ENCODE data around the gene UBP1.

UBP1 gene

GRCh38 chr3:33392144-33392543 lies 48.1 kb downstream of the UBP1 start:
- H3K27ac ChIP-seq, result no peak overlapping the region
- TF ChIP-seq, protein P1, sequence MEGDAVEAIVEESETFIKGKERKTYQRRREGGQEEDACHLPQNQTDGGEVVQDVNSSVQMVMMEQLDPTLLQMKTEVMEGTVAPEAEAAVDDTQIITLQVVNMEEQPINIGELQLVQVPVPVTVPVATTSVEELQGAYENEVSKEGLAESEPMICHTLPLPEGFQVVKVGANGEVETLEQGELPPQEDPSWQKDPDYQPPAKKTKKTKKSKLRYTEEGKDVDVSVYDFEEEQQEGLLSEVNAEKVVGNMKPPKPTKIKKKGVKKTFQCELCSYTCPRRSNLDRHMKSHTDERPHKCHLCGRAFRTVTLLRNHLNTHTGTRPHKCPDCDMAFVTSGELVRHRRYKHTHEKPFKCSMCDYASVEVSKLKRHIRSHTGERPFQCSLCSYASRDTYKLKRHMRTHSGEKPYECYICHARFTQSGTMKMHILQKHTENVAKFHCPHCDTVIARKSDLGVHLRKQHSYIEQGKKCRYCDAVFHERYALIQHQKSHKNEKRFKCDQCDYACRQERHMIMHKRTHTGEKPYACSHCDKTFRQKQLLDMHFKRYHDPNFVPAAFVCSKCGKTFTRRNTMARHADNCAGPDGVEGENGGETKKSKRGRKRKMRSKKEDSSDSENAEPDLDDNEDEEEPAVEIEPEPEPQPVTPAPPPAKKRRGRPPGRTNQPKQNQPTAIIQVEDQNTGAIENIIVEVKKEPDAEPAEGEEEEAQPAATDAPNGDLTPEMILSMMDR (conservative IDR thresholded peaks at IDR 0.05; ENCODE audit: low read depth), result no peak
- ChIA-PET POLR2A (ENCODE audit: low non-redundant PET) (no interaction called here), CTCF (no interaction called here)
- no peak for DNase-seq (ENCODE audit: low spot score)

DNA sequence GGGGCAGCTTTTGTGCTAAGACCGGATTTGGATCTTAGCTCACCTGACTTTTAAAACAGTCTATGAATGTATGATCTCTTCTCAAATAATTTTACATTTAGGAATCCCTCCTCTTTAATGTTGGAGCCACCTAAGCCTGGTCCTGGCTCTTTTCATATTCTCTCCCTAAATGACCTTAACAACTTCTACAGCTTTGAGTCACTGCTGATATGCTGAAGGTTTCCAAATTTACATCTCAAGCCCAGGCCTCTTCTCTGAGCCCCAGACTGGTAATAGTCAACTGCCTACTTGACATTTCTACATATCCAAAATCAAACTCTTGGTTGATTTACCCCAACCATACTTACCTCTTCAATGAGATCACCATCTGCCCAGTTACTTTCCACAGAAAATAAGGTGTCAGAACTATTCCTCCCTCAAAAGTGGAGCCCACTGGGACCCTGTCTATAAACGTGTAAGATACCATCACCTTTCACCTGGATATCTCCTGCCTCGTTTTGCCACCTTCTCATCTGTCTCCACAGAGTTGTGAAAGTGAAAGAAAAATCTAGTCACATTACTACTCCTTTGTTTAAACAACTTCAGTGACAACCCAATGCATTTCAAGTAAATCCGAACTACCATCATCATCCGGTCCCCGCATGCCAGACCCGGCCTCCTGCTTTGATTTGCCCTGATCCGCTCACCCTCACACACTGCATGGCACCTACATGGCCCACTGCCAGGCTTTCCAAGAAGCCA lies 48.8 kb downstream of the UBP1 start:
- TF ChIP-seq, protein P1 (conservative IDR thresholded peaks at IDR 0.05; ENCODE audit: low read depth), result no peak
- DNase-seq (ENCODE audit: low spot score), result no peak
- POLR2A ChIA-PET (ENCODE audit: low non-redundant PET), result no interaction called here
- CTCF ChIA-PET, result no interaction called here
- H3K27ac ChIP-seq, result no peak overlapping the region

DNA sequence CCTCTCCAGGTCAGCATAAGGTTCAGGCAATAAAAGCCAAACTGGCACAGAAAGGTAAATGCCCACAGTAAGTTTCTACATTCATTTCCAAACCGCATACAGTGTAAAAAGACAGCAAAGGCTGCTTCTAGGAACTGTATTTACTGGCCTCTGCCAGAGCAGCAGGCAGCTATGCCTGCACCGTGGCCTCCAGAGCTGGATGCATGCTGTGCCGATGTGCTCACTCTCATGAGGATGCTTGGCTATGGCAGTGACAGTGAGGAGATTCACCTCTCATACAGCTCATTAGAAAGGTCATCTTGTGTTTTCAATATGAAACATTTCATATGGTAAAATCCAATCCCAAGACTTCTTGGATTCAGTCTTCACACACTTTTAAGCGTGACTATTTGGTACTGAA lies 50.3 kb downstream of the UBP1 start:
- CTCF ChIA-PET, result interaction anchor here (0.8 kb wide), 1 partner anchor 17 kb away, joined by 4 read pairs; no protein-coding TSS in a partner anchor
- DNase-seq (ENCODE audit: low spot score), result no peak
- H3K27ac ChIP-seq, result no peak overlapping the region
- POLR2A ChIA-PET (ENCODE audit: low non-redundant PET), result no interaction called here
- TF ChIP-seq, protein P1 (conservative IDR thresholded peaks at IDR 0.05; ENCODE audit: low read depth), result no peak

DNA sequence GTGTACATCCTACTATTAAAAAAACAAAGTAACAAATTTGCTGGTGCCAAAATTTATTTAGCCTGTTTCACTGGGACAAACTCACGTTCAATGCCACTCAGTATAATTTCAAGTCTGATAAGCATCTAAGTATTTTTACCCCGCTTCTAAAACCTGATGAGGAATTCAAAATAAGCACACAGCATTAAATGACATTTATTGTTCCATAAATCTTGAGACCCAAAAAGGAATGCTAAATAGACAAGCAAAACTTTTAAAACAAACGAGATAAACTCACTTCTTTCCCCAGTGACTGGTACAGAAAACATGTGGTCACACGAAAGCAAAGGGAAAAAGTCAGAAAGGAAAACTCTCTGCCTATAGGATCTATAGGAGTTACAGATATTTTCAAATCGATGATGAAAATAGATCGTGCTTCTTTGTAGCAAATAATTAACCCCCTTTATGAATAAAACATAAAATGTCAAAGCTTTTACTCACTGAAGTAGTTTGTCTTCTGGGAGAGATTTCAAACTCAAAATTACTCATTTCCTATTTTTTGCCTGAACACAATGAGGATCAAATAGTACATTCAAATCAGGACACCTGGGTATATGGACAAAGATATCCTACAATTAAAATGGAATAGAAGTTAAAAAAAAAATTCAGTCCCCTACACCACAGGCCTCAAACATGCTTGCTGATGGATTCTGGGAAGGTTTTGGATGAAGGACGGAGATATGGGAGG lies 51.7 kb downstream of the UBP1 start:
- CTCF ChIA-PET, result no interaction called here
- TF ChIP-seq, protein P1 (conservative IDR thresholded peaks at IDR 0.05; ENCODE audit: low read depth), result no peak
- DNase-seq (ENCODE audit: low spot score), result no peak
- H3K27ac ChIP-seq, result no peak overlapping the region
- POLR2A ChIA-PET (ENCODE audit: low non-redundant PET), result no interaction called here

GRCh38 chr3:33386631-33387030 lies 53.6 kb downstream of the UBP1 start:
- TF ChIP-seq, protein P1 (conservative IDR thresholded peaks at IDR 0.05; ENCODE audit: low read depth), result no peak
- no peak overlapping the region for H3K27ac ChIP-seq
- no peak for DNase-seq (ENCODE audit: low spot score)
- CTCF ChIA-PET, result interaction anchor here (0.6 kb wide), 1 partner anchor 11 kb away, joined by 5 read pairs; no protein-coding TSS in a partner anchor
- POLR2A ChIA-PET (ENCODE audit: low non-redundant PET), result no interaction called here

- POLR2A ChIA-PET (ENCODE audit: low non-redundant PET), result no interaction called here
- CTCF ChIA-PET, result interaction anchor here (1.3 kb wide), 1 partner anchor 12 kb away, joined by 5 read pairs; no protein-coding TSS in a partner anchor
- H3K27ac ChIP-seq, result no peak overlapping the region
- TF ChIP-seq, protein P1 (conservative IDR thresholded peaks at IDR 0.05; ENCODE audit: low read depth), result no peak
- DNase-seq (ENCODE audit: low spot score), result no peak
Observed at GRCh38 chr3:33385423-33385822, 54.8 kb downstream of the UBP1 start.

All from RWPE1 (cell line).